NCI-H1105 treated with DMSO at 0.1 percent for 48 hours (cell line): ENCODE results near the gene CABCOCO1.
"Not testable (repeated sequence)": the region's sequence is repeated elsewhere in the genome, so short reads cannot be mapped to it uniquely, and the experiment has no call there.

Experiments
- DNase-seq: peaks from one replicate; lab custom pipeline; 2025; lab: John Stamatoyannopoulos, UW

CABCOCO1 gene

DNA sequence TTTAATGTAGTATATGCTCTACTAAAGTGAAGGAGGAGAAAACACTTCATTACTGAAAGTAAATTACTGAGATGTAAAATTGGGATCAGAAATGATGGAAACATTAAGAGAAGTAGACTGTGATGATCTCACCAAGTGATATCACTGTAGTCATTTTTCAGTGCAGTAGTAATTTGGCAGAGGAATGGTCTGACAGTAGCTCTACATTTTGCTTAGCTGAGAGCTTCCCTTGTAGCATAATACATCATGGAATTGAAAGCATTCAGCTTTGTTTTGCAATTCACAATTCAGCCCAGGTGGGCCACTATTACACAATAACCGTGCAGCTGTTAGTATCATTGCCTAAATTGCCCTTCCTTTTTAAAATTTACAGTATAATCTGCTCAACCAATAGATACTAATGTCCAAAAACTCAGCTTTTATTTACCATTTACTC lies 19.4 kb upstream of the CABCOCO1 start:
- DNase-seq = peak; percentile 57

DNA sequence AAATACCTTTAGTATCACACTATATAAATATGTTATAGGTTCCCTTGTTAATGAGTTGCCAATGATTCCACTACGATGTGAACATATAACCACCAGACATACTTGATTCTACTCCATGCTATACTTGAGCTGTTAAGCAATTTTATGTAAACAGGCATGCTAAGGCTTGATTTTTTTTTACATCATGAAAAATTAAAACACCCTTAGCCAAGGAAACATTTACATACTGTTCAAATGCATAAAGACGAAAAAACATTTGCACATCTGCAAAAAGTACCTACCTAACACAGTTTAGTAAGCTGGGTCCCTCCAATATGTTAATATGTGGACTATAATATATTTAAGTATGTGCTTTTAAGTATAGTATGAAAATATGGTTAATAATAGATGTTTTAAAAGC lies 9.0 kb upstream of the CABCOCO1 start:
- DNase-seq = no peak

DNA sequence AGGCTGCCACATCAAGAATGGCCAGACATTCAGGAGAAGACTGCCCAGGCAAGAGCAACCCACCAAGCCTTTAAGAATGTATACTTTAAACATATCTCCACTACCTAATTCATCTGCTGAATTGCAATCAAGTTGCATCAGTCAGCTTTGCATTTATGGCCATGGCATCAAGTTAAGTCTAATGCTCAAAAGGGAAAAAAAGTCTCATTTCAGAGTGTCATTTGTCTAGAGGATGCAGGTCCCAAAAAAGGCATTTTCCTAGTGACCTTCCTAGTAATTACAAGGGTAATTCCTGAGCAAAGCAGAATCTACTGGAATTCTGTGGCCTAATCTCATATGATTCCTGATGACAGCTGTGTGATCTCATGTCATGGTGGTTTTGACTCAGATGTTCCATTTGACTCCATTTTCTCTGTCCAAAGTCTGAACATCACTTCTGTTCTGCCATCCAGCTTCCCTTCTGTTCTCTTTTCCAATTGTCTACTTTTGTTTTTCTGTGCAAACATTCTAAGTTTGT lies 7.3 kb upstream of the CABCOCO1 start:
- no peak for DNase-seq

DNA sequence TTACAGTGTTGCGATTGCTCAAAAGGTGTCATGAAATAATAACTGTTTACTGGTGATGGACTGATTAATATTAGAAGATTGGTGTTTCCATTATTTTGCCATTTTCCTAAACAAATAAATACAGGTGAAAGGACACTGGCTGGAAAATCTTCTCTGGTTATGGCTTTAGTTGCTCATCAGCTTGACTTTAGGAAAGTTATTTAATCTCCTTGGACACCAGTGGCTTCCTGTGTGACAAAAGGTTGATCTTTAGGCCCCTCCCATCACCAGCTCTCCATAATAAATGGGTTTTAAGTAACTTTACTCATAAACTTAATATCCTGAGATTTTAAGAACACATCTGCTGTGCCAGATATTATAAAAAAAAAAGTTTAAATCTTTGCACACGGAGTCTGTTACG lies 737 bp downstream of the CABCOCO1 start:
- no peak for DNase-seq

DNA sequence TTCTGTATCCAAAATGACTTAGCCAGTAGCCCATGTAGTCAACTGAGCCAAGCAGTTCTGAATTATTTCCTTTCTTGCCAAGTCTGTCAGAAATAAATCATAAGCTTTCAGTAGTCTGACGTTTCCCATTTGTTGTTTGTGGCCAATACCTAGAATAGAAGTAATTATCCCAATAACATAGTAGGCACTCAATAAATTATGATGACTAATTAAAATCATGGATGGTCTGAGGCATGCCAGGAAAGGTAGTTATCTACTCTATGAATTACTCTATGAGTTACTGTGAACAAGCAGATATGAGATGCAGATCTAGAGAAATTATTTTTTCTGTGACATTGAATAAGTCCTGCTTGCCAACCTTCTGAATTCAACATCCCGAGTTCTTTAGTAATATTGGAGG lies 2.3 kb downstream of the CABCOCO1 start:
- DNase-seq = no peak

DNA sequence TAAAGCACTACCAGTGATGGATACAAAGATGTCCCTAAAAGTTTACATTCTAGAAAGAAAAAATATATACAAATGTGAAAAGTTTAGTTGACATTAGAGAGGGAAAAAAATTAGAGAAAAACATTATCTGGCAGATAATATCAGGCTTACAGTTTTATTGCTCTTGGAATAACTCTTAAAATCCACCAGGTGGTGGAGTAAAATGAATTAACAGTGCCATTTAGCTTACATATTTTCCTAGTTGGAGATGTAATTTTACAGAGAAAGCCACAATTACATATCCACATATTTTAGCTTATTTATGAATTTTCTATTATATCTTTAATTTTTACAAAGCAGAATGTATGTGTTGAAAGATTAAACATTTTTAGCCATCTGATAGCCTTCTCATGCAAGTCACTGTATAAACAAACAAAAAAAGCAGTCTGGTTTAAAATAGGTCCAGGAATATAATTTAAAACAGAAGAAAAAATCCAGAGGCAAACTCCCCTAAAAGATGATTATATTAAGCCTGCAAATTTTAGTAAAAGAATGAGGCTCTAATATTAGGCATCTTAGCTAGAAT lies 6.5 kb downstream of the CABCOCO1 start:
- no peak for DNase-seq

DNA sequence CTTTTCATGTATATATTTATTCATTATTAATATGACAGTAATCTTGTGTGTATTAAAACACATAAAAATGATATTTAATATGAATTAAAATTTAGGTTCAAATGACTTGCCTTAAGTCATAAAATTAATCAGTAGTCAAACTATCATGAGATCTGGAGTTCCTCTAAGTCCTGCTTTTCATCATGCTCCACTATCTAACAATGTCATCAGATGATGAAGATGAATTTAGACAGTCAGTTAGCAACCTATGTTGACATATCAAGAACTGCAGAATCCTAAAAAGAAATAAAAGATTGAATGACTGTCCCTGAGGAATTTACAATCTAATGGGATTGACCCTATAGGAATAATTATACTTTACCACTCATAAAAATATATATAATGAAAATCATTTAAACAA lies 7.1 kb downstream of the CABCOCO1 start:
- no peak for DNase-seq

DNA sequence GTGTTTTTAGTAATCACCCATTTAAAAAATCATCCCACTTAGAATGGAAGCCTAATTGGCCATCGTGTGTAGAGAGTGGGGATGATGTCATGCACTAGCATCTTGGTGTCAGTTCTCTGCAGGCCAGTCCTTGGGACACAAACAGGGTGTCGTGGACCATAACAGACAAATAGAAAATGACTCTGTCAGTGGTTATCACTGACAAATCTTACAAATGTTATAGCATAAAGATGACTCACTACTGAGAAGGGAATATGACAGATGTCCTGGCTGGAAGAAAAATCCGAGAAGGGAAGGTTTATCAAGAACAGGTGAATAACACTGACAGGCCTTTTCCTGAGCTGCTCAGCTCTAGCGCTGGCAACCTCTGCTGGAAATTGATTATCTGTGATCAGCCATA lies 10.6 kb downstream of the CABCOCO1 start:
- DNase-seq = no peak

DNA sequence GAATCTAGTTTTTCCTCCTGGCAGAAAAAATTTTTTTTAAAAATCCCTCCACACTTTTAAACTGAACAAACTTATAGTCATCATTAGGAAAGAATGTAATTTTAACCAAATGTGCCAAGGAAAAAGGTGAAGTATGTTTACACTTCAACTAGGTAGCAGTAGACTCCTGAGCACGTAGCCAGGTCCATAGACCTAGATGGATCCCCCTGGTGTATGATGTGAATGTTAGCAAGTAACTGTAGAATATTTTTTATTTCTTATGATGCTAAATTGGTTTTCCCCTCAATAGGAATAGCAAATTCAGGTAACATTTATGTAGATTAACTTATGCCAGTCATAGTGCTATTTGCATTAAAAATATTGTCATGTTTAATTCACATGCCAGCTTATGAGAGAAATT lies 19.6 kb downstream of the CABCOCO1 start:
- no peak for DNase-seq

DNA sequence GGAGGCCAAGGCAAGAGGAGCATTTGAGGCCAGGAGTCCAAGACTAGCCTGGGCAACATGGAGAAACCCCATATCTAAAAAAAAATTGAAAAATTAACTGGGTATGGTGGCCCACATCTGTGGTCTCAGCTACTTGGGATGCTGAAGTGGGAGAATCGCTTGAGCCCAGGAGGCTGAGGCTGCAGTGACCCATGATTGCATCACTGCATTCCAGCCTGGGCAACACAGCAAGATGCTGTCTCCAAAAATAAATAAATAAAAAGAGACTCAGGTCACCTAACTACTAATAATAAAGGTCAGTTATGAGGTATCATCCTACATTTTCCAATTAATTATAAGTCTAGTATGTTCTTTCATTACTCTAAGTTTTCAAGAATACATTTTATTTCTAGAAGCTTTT lies 20.6 kb downstream of the CABCOCO1 start:
- DNase-seq = no peak

DNA sequence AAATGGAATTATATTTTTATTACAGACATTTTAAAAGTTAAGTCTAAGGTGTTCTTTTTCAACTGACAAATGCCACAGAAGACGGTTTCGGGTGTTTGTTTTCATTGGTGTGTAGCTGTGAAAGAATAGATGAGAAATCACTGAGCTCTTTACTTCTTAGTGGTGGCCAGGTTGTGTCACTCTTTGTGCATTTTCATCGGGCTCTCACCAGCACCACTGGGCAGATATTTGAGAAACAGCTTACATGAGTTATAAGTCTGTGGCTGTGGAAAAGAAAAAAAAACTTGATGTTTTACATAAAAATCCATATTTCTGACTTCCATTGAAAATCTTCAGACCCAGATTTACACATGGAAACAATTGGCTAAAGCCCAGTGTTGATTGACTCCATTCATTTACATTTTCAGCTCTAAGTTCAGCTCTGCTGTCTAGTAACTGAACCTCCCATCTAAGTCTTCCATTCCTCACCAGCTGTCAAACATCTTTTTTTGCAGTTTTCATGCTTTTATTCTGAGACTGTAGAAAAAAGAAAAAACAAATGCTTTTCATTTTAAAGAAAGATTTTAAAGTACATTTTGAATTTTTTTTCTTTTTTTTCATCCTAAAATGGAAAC lies 22.3 kb downstream of the CABCOCO1 start:
- DNase-seq = no peak

DNA sequence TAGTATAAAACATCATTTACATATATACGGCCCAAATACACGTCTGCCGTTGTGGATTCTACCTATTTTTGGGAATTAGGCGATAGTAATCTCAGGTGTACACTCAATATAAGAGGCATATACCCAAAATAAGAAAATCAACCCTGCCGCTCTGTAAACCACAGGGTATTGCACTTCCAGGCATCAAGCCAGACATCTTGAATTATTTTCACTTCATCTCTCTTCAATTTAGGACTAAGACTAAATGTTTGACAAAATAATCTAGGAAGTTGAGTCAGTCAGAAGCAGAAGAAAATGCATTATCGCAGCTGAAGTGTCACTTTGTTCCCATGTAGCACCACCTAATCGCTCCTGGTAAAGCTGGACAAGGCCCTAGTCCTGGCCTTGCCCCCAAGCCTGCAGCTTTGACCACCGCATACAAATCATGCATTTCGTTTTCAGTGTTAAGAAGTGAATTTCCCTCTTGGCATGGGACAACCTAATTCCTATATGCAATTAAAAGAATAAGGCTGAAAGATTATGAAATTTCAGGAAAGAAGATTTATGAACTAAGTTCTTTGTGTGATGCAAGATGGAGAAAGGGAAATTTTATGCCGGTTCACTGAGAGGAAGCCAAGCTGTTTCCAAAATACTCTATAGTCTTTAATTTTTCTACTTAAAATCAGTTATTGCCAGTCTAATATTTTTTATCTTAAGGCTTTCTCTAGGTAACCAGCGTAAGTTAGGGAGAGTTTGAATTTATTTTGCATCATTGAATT lies 26.0 kb downstream of the CABCOCO1 start:
- no peak for DNase-seq

DNA sequence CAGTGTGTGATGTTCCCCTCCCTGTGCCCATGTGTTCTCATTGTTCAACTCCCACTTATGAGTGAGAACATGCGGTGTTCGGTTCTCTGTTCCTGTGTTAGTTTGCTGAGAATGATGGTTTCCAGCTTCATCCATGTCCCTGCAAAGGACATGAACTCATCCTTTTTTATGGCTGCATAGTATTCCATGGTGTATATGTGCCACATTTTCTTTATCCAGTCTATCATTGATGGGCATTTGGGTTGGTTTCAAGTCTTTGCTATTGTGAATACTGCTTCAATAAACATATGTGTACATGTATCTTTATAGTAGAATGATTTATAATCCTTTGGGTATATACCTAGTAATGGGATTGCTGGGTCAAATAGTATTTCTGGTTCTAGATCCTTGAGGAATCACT lies 28.9 kb downstream of the CABCOCO1 start:
- DNase-seq = not testable (repeated sequence)

DNA sequence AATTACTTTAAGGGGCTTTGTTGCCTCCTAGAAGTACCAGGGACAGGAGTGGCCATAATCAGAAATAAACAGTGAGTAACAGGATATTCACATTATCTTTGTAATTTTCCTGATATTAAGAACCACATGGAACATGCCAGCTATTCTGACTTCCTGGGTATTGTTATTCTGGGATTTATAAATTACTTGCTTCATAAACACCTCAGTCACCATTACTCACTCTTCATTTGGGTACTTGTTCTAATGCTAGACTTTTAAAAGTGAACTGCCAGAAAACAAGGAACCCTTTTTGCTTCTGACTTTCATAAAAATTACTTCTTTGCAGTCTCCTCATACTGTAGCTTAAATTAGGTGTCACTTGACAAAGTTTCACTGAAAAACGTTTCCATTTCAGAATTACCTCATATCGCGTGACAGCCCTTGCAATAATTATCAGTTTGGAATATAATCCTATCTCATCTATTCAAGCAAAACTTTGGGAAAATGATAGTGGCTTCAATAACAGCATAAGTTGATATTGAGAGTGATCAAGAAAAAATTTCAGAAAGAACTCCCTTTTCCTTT lies 29.8 kb downstream of the CABCOCO1 start:
- no peak for DNase-seq

DNA sequence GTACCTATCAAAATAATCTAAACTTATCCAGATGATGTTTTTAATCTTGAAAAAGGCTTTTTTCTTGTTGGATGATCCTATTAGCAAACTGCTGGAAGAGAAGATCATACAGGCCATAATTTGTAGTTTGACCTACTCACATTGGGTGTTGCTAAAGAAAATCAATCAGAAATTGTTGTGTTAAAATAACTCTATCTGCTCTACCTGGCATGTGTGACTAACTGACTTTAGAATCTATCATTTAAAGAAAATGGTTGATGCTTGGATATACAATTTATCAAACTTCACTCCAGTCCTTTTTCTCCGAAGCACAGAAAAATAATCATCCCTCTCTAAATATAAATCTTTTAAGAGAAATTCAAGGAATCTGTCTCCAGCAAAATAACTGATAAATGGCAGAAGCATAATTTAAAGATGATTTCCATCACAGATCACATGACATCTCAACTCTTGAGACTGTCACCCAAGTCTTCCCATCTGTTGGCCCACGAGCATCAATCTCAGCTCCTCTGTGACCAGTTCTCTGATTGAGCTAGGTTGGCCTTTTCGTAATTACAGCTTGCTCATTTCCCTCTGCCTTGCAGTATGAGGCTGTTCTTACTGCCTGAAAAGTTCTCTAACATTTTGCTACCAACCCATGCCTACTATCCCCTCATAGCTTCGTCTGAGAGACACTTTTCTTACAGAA lies 36.4 kb downstream of the CABCOCO1 start:
- no peak for DNase-seq

DNA sequence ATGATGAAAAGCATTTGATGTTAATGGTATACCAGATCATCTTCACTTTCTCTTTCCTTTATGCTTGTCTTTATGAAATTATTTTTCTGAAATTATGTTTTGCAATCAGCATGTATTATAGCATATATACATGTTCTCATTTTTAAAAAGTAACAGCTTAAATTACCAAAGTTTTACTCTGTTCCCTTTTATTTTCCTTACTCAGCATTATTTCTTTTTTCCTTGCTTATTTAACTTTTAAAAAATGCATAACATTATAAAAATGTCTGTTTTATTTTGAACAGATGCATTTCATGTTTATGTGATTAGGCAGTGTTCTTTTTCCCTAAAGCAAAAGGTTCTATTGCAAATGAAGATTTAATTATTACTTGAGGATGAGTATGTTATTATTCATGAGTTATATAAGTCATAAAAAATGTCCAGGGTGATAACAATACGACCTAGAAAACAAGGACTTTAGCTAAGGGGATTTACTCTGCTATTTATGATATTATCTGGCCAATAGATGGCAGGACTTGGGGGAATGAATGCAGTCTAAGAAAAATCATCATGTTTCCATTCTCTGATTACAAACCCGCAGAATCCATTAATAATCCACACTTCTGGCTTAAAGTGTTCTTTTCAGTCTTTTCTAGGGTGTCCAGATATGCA lies 38.5 kb downstream of the CABCOCO1 start:
- no peak for DNase-seq

DNA sequence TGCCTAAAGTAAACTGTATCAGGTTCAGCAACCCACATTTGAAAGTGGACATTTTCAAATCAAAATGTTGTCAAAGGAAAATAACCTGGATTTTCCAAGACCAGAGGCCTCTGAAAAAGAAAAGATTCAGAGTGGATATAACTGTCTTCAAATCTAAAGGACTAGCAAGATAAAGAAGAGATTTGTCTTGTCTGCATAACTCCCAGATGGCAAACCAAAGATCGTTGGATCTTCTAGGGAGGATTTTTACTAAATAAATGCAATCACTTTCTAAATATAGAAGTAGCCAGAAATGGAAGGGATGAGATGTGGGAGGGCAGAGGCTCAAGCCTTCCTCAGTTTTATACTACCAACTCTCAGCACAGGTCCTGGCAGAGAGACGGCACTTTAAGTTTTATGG lies 39.0 kb downstream of the CABCOCO1 start:
- no peak for DNase-seq

DNA sequence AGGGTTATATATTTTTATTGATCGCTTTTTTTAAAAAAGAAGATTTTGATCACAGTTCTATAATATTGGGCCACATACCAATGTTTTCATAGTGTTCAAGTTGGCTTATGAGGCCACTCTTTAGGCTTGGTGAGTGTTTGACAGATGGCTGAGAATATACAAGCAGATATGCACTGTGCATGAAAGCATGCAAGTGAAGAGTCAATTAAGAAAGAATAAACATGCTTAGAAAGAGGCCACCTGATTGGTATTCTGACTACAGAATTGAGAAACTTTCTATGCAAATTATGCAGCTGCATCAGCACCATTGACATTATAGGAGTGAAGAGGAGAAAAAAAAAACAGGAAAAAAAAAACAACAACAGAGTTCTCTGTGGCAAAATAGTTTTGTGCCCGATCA lies 39.9 kb downstream of the CABCOCO1 start:
- no peak for DNase-seq

DNA sequence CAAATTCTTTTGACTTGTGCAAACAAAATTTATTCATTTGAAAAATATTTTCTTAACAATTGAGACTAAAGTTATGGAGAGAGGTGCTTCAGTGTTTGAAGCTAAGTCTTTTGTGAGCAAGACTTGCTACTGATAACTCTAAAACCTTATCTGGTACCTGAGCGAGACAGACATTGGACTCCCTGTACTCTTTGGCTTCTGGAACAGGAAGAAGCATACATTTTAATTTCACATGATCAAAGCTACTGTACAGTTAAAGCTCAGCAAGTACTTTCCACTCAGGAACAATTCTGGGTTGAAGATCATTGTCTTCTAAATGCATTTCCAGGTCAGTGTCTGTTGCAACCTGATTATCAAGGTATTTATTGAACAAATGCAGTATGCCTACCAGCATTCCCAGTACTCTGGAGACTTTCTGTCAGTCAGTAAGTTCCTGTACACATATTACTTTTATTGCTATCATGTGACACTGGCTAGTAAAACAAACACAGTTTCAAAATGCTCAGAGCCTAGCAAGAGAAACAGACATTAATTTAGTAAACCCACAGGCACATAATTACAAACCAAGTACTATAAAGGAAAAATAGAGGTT lies 42.4 kb downstream of the CABCOCO1 start:
- no peak for DNase-seq

DNA sequence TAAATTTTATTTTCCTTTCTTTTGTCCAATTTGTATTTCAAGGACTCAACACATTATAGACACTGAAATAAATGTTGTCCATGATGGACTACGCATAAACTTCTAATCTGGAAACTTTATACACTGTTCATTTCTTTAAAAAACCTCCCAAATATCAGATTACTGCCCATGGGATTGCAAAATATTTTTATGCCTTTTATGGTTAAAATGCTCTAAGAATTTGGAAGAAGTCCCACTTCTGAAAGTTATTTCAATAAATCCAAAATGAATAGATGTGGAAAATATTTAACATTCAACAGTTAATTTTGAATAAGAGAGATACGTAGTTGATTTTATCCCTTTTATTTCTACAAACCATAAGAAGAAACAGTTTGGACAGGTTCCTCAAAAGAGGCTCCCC lies 46.1 kb downstream of the CABCOCO1 start:
- DNase-seq = no peak

DNA sequence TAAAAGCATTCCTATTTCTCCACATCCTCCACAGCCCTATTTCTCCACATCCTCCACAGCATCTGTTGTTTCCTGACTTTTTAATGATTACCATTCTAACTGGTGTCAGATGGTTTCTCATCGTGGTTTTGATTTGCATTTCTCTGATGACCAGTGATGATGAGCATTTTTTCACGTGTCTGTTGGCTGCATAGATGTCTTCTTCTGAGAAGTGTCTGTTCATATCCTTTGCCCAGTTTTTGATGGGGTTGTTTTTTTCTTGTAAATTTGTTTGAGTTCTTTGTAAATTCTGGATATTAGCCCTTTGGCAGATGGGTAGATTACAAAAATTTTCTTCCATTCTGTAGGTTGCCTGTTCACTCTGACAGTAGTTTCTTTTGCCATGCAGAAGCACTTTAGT lies 49.4 kb downstream of the CABCOCO1 start:
- not testable (repeated sequence) for DNase-seq
